Stomach (tissue), 9 donors: ENCODE data around the gene OBSCN. TPM values are rescaled to one million over a fixed set of nuclear protein-coding genes. Genes with fewer than 3 reads are reported as not detected.

ENCODE experiments used
- DNase-seq, 2 donors: peaks; one replicate each; pipeline versions ENCODE4 v3.0.0 to v3.0.0-alpha.2; 2013 to 2019
- H3K27ac ChIP-seq, 5 donors: fragments of 200-600 bp in 4 of 5; sonication (generic) in 4 of 5; one replicate each; pipeline ENCODE4 v1.5.1; 2013 to 2019; ENCODE audit warnings: mild to moderate bottlenecking in 1 of 5, moderate library complexity in 1 of 5
- H3K27me3 ChIP-seq, 3 donors: fragments of 200-600 bp; sonication (generic); one replicate each; pipeline ENCODE4 v1.5.1; 2017 to 2019; ENCODE audit warnings: mixed run types in 1 of 3
- H3K36me3 ChIP-seq, 4 donors: fragments of 200-600 bp; sonication (generic); 1 replicate in 3 of 4; 2 replicates in 1 of 4; pipeline ENCODE4 v1.5.1; 2016 to 2019
- H3K4me1 ChIP-seq, 4 donors: fragments of 200-600 bp; sonication (generic); one replicate each; pipeline ENCODE4 v1.5.1; 2016 to 2019
- H3K4me3 ChIP-seq, 4 donors: fragments of 200-600 bp; sonication (generic) in 3 of 4; one replicate each; pipeline ENCODE4 v1.5.1; 2016 to 2019; ENCODE audit warnings: mild to moderate bottlenecking in 1 of 4
- H3K9me3 ChIP-seq, 4 donors: fragments of 200-600 bp; sonication (generic); one replicate each; pipeline ENCODE4 v1.5.1; 2016 to 2019
- CTCF ChIP-seq, 7 experiments: fragments of 450-650 bp in 4 of 7; fragments of 200-600 bp in 3 of 7; sonication (generic) in 3 of 7; IDR thresholded peaks; one replicate each; pipeline ENCODE4 v1.5.1; 2016 to 2019; ENCODE audit warnings: antibody characterized with exemption in 7 of 7, control low read depth in 2 of 7, mild to moderate bottlenecking in 1 of 7
- EP300 ChIP-seq: sonication (generic); formaldehyde crosslinking; IDR thresholded peaks from one replicate; pipeline ENCODE4 v1.6.1; 2017; ENCODE audit warnings: antibody characterized with exemption
- POLR2A ChIP-seq, 4 donors: fragments of 450-650 bp; IDR thresholded peaks; one replicate each; pipeline ENCODE4 v1.6.1; 2016; ENCODE audit warnings: antibody characterized with exemption in 4 of 4, control low read depth in 2 of 4, mild to moderate bottlenecking in 1 of 4, moderate library complexity in 1 of 4
- POLR2AphosphoS5 ChIP-seq, 3 donors: sonication (generic); formaldehyde crosslinking; IDR thresholded peaks; one replicate each; pipeline ENCODE4 v1.6.1; 2016; ENCODE audit warnings: antibody characterized with exemption in 3 of 3
- WGBS, 5 donors: extraction: QIAGEN DNeasy Blood & Tissue Kit in 3 of 5; methylation state at CpG; one replicate each; pipeline versions ENCODE4 v1.1.5 to v1.1.7; 2013 to 2018; 5-methylcytosine and 5-hydroxymethylcytosine counted together
- intact Hi-C: fragments of 100-400 bp; cut with DNase I; formaldehyde crosslinking; loops from one replicate; pipeline ENCODE4 v1.15.1; 2023; ENCODE audit warnings: low total_unique reads
- polyA plus RNA-seq, 3 donors: library from polyadenylated mRNA; stranded (reverse); fragments of 200-250 nt; gene quantifications; one replicate each; pipeline ENCODE4 v1.2.3, GENCODE V29; 2013
- total RNA-seq, 5 donors: library from RNA; depleted of rRNA; stranded (reverse); fragments of >200 nt; gene quantifications; one replicate each; pipeline versions ENCODE4 v1.1.0 to v1.2.3, GENCODE V29; 2014 to 2016
- donor health status: healthy with polysubstance abuse.
- donor health status: Bipolar disorder and iron deficiency.
- donor health status: healthy.

Gene OBSCN
- total and polyA plus RNA-seq, 8 donors = 7.2 to 111 (median 24.7) TPM

GRCh38 chr1:228315484-228315944, 107.7 kb downstream of the OBSCN start:
- intact Hi-C loops = no loop called here
- WGBS, 5 donors = 69 to 87% (median 84%) methylated on average over 15 to 17 of the region's 17 CpGs
- peaks cover 0 to 27% (median 16%) of the 10 kb centered on the region in 4 donors for H3K9me3 ChIP-seq
- no peaks in the 10 kb centered on the region for H3K27me3 ChIP-seq
- H3K4me1 ChIP-seq = no peaks in the 10 kb centered on the region
- peaks cover 0 to 44% (median 23%) of the 10 kb centered on the region in 4 donors for H3K36me3 ChIP-seq
- no peak overlapping the region for H3K4me3 ChIP-seq
- TF ChIP-seq EP300 = no peak
- TF ChIP-seq POLR2A (IDR thresholded peaks at IDR 0.05) = no peak
- TF ChIP-seq POLR2AphosphoS5 (IDR thresholded peaks at IDR 0.05) = no peak
- TF ChIP-seq CTCF (IDR thresholded peaks at IDR 0.05) = no peak
- DNase-seq = peak in 1 of 2 donors; percentile 18
- H3K27ac ChIP-seq = no peak overlapping the region

- peaks cover 0 to 50% (median 28%) of the 10 kb centered on the region in 4 donors for H3K36me3 ChIP-seq
- DNase-seq = peak; percentile 24 to 44
Measured at GRCh38 chr1:228315945-228316588, 108.2 kb downstream of the OBSCN start.

GRCh38 chr1:228316589-228317387, 108.9 kb downstream of the OBSCN start:
- H3K9me3 ChIP-seq = peaks cover 0 to 23% (median 15%) of the 10 kb centered on the region in 4 donors
- 92 to 95% (median 94%) methylated on average over 29 to 47 of the region's 47 CpGs for WGBS, 5 donors
- H3K27me3 ChIP-seq = no peaks in the 10 kb centered on the region
- intact Hi-C loops = no loop called here
- H3K36me3 ChIP-seq = peaks cover 0 to 57% (median 35%) of the 10 kb centered on the region in 4 donors
- no peaks in the 10 kb centered on the region for H3K4me1 ChIP-seq
- no peak overlapping the region for H3K4me3 ChIP-seq
- no peak overlapping the region for H3K27ac ChIP-seq
- DNase-seq = no peak
- TF ChIP-seq EP300 = no peak

More at GRCh38 chr1:228315945-228316588, 108.2 kb downstream of the OBSCN start:
- Histone ChIP-seq H3K27ac (no peak overlapping the region), H3K27me3 (no peaks in the 10 kb centered on the region), H3K4me1 (no peaks in the 10 kb centered on the region), H3K9me3 (peaks cover 0 to 27% (median 16%) of the 10 kb centered on the region in 4 donors), H3K4me3 (no peak overlapping the region)
- intact Hi-C loops = no loop called here
- TF ChIP-seq POLR2A (IDR thresholded peaks at IDR 0.05) = no peak
- no peak for TF ChIP-seq CTCF (IDR thresholded peaks at IDR 0.05)
- TF ChIP-seq EP300 = no peak
- TF ChIP-seq POLR2AphosphoS5 (IDR thresholded peaks at IDR 0.05) = no peak
- WGBS, 5 donors = 48 to 81% (median 80%) methylated on average over 12 to 40 of the region's 40 CpGs

GRCh38 chr1:228317411-228317828, 109.6 kb downstream of the OBSCN start:
- H3K27me3 ChIP-seq = no peaks in the 10 kb centered on the region
- WGBS, 5 donors = 88 to 93% (median 92%) methylated on average over 6 to 14 of the region's 14 CpGs
- no peak for DNase-seq
- H3K27ac ChIP-seq = no peak overlapping the region
- H3K9me3 ChIP-seq = peaks cover 0 to 17% (median 8%) of the 10 kb centered on the region in 4 donors
- intact Hi-C loops = no loop called here
- no peak for TF ChIP-seq POLR2AphosphoS5 (IDR thresholded peaks at IDR 0.05)
- TF ChIP-seq EP300 = no peak
- TF ChIP-seq CTCF (IDR thresholded peaks at IDR 0.05) = no peak
- TF ChIP-seq POLR2A (IDR thresholded peaks at IDR 0.05) = no peak
- no peaks in the 10 kb centered on the region for H3K4me1 ChIP-seq
- peaks cover 0 to 63% (median 38%) of the 10 kb centered on the region in 4 donors for H3K36me3 ChIP-seq
- H3K4me3 ChIP-seq = no peak overlapping the region
